ENCODE data around the gene HADH. TPM values are rescaled to one million over a fixed set of nuclear protein-coding genes. Genes with fewer than 3 reads are reported as not detected.

Gene HADH
- total RNA-seq, 1 experiment from 2014 or later = 10.8 TPM

- no peak overlapping the region for H3K4me3 ChIP-seq (ENCODE audit: low read length)
- H3K27me3 ChIP-seq (ENCODE audit: low read length) = no peaks in the 10 kb centered on the region
- H3K9me3 ChIP-seq (ENCODE audit: low read length) = no peaks in the 10 kb centered on the region
- CTCF ChIA-PET = no interaction called here
- H3K9me2 ChIP-seq (replicated peaks; ENCODE audit: low read length) = no peaks in the 10 kb centered on the region
- H3K9ac ChIP-seq (ENCODE audit: low read length) = no peak overlapping the region
- DNase-seq (no peak), ATAC-seq (no peak)
- no peaks in the 10 kb centered on the region for H3F3A ChIP-seq (ENCODE audit: low read length, unreplicated experiment)
- H4K20me1 ChIP-seq (ENCODE audit: low read length) = no peaks in the 10 kb centered on the region
- H3K4me1 ChIP-seq (ENCODE audit: insufficient read depth, low read length) = no peaks in the 10 kb centered on the region
- TF ChIP-seq CTCF (conservative IDR thresholded peaks at IDR 0.05; ENCODE audit: low read depth, low read length) = no peak
- TF ChIP-seq EZH2 (IDR thresholded peaks at IDR 0.05; ENCODE audit: low read length, unreplicated experiment) = no peak
- no peak for TF ChIP-seq EZH2phosphoT487 (IDR thresholded peaks at IDR 0.05; ENCODE audit: borderline replicate concordance, low read length)
- intact Hi-C loops (cut with micrococcal nuclease) = no loop called here
- H3K27ac ChIP-seq (ENCODE audit: low read length) = no peak overlapping the region
- H3K79me2 ChIP-seq (ENCODE audit: low read length) = no peaks in the 10 kb centered on the region
- no TSS peak for BruUV-seq (replicated peaks)
- H2AFZ ChIP-seq (ENCODE audit: low read length) = no peak overlapping the region
- POLR2A ChIA-PET (ENCODE audit: unreplicated experiment) = no interaction called here
- no peaks in the 10 kb centered on the region for H3K36me3 ChIP-seq (ENCODE audit: low read depth, low read length)
- no peak overlapping the region for H3K4me2 ChIP-seq (ENCODE audit: low read length)
Observed at GRCh38 chr4:107950746-107951540, 38.7 kb upstream of the HADH start.

GRCh38 chr4:107951551-107951950, 38.1 kb upstream of the HADH start:
- Histone ChIP-seq H3K27ac (ENCODE audit: low read length) (no peak overlapping the region), H3K79me2 (ENCODE audit: low read length) (no peaks in the 10 kb centered on the region)
- TF ChIP-seq EZH2phosphoT487 (IDR thresholded peaks at IDR 0.05; ENCODE audit: borderline replicate concordance, low read length) (no peak), EZH2 (IDR thresholded peaks at IDR 0.05; ENCODE audit: low read length, unreplicated experiment) (no peak), CTCF (conservative IDR thresholded peaks at IDR 0.05; ENCODE audit: low read depth, low read length) (no peak)

GRCh38 chr4:107956011-107956410, 33.7 kb upstream of the HADH start:
- intact Hi-C loops (cut with micrococcal nuclease) = no loop called here
- Histone ChIP-seq H3K27ac (ENCODE audit: low read length) (no peak overlapping the region), H3K9me3 (ENCODE audit: low read length) (no peaks in the 10 kb centered on the region), H3K9me2 (replicated peaks; ENCODE audit: low read length) (no peaks in the 10 kb centered on the region), H3F3A (ENCODE audit: low read length, unreplicated experiment) (no peaks in the 10 kb centered on the region), H3K9ac (ENCODE audit: low read length) (no peak overlapping the region), H3K4me1 (ENCODE audit: insufficient read depth, low read length) (no peaks in the 10 kb centered on the region), H3K4me3 (ENCODE audit: low read length) (no peak overlapping the region), H3K79me2 (ENCODE audit: low read length) (no peaks in the 10 kb centered on the region), H4K20me1 (ENCODE audit: low read length) (no peaks in the 10 kb centered on the region), H2AFZ (ENCODE audit: low read length) (no peak overlapping the region), H3K36me3 (ENCODE audit: low read depth, low read length) (no peaks in the 10 kb centered on the region), H3K27me3 (ENCODE audit: low read length) (no peaks in the 10 kb centered on the region), H3K4me2 (ENCODE audit: low read length) (no peak overlapping the region)
- no TSS peak for BruUV-seq (replicated peaks)
- ATAC-seq = no peak
- POLR2A ChIA-PET (ENCODE audit: unreplicated experiment) = no interaction called here
- DNase-seq = no peak
- CTCF ChIA-PET = no interaction called here
- TF ChIP-seq EZH2 (IDR thresholded peaks at IDR 0.05; ENCODE audit: low read length, unreplicated experiment) (no peak), CTCF (conservative IDR thresholded peaks at IDR 0.05; ENCODE audit: low read depth, low read length) (no peak), EZH2phosphoT487 (IDR thresholded peaks at IDR 0.05; ENCODE audit: borderline replicate concordance, low read length) (no peak)

More at GRCh38 chr4:107951551-107951950, 38.1 kb upstream of the HADH start:
- Histone ChIP-seq H3K4me2 (ENCODE audit: low read length) (no peak overlapping the region), H3K4me3 (ENCODE audit: low read length) (no peak overlapping the region), H2AFZ (ENCODE audit: low read length) (no peak overlapping the region), H3K27me3 (ENCODE audit: low read length) (no peaks in the 10 kb centered on the region), H4K20me1 (ENCODE audit: low read length) (no peaks in the 10 kb centered on the region), H3K9ac (ENCODE audit: low read length) (no peak overlapping the region), H3K36me3 (ENCODE audit: low read depth, low read length) (no peaks in the 10 kb centered on the region), H3K4me1 (ENCODE audit: insufficient read depth, low read length) (no peaks in the 10 kb centered on the region), H3F3A (ENCODE audit: low read length, unreplicated experiment) (no peaks in the 10 kb centered on the region), H3K9me3 (ENCODE audit: low read length) (no peaks in the 10 kb centered on the region), H3K9me2 (replicated peaks; ENCODE audit: low read length) (no peaks in the 10 kb centered on the region)
- intact Hi-C loops (cut with micrococcal nuclease) = no loop called here
- CTCF ChIA-PET = no interaction called here
- POLR2A ChIA-PET (ENCODE audit: unreplicated experiment) = no interaction called here
- ATAC-seq (no peak), DNase-seq (peak; percentile 5)
- BruUV-seq (replicated peaks) = no TSS peak
